PFSK-1 (cell line): ENCODE measurements around the gene CEP295NL.

ENCODE experiments used
- POLR2AphosphoS5 ChIP-seq: IDR thresholded peaks from 2 replicates; pipeline ENCODE4 v1.6.1; 2012; ENCODE audit warnings: low read depth, mild to moderate bottlenecking, control low read depth, low read length, moderate library complexity
- SIN3A ChIP-seq: IDR thresholded peaks from 2 replicates; pipeline ENCODE4 v1.6.1; 2012; ENCODE audit warnings: mild to moderate bottlenecking, low read length, moderate library complexity, borderline replicate concordance; ENCODE audit not compliant: insufficient read depth
- TAF1 ChIP-seq: IDR thresholded peaks from 2 replicates; pipeline ENCODE4 v1.6.1; 2012; ENCODE audit warnings: low read length, control low read depth, borderline replicate concordance; ENCODE audit not compliant: insufficient read depth
- TF ChIP-seq, protein P1 (sequence below), 2 experiments: IDR thresholded peaks; 2 replicates each; pipeline versions ENCODE4 v1.6.1 to v1.8.0; 2011 to 2012; ENCODE audit warnings: low read depth in 2 of 2, low read length in 2 of 2, control low read depth in 1 of 2, inconsistent platforms in 1 of 2, mild to moderate bottlenecking in 1 of 2, moderate library complexity in 1 of 2; ENCODE audit not compliant: insufficient read depth in 1 of 2

DNA sequence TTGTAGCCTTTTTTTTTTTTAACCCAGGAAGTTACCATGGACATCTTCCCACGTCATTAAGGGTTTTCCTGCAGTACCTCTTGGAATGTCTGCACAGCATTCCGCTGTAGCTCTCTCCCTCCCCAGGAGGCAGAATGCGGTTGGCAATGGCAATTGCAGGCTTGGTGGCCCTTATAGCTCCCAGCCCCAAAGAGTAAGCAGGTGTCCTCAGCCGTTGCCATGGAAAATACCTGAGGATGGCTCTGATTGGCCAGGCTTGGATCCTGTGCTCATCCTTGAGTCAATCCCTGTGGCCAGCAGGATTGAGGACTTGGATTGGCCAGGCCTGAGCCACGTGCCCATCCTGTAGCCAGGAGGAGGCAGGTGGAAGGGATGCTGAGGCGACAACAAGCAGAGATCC, 37.7 kb upstream of the CEP295NL start:
- TF ChIP-seq POLR2AphosphoS5 (no peak), TAF1 (no peak), SIN3A (no peak)
- TF ChIP-seq, protein P1, sequence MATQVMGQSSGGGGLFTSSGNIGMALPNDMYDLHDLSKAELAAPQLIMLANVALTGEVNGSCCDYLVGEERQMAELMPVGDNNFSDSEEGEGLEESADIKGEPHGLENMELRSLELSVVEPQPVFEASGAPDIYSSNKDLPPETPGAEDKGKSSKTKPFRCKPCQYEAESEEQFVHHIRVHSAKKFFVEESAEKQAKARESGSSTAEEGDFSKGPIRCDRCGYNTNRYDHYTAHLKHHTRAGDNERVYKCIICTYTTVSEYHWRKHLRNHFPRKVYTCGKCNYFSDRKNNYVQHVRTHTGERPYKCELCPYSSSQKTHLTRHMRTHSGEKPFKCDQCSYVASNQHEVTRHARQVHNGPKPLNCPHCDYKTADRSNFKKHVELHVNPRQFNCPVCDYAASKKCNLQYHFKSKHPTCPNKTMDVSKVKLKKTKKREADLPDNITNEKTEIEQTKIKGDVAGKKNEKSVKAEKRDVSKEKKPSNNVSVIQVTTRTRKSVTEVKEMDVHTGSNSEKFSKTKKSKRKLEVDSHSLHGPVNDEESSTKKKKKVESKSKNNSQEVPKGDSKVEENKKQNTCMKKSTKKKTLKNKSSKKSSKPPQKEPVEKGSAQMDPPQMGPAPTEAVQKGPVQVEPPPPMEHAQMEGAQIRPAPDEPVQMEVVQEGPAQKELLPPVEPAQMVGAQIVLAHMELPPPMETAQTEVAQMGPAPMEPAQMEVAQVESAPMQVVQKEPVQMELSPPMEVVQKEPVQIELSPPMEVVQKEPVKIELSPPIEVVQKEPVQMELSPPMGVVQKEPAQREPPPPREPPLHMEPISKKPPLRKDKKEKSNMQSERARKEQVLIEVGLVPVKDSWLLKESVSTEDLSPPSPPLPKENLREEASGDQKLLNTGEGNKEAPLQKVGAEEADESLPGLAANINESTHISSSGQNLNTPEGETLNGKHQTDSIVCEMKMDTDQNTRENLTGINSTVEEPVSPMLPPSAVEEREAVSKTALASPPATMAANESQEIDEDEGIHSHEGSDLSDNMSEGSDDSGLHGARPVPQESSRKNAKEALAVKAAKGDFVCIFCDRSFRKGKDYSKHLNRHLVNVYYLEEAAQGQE (IDR thresholded peaks at IDR 0.05; ENCODE audit: insufficient read depth in 1 of 2, low read depth in 2 of 2, low read length in 2 of 2): no peak
